ENCODE measurements around the gene OR6S1.
A peak's percentile ranks its signal among the peaks of the same experiment; 100 is the strongest.

Gene OR6S1

GRCh38 chr14:20641591-20641990 is at the start of gene OR6S1:
Gene OR6S1 (minus strand): TSS chr14:20641691. CDS start chr14:20641691, 0 bp downstream.
- no peak for DNase-seq

- DNase-seq, result peak; percentile 21
Observed at GRCh38 chr14:20690848-20691640, 49.6 kb upstream of the OR6S1 start.

GRCh38 chr14:20688167-20688839 is 46.8 kb upstream of the OR6S1 start, which contains the start of gene ANG:
Gene ANG (plus strand): TSS chr14:20688764. CDS start chr14:20693565, 4,801 bp downstream.
- DNase-seq, result no peak

GRCh38 chr14:20687362-20688166 is 46.1 kb upstream of the OR6S1 start:
- no peak for DNase-seq

- no peak for DNase-seq
Observed at GRCh38 chr14:20686386-20687143, 45.1 kb upstream of the OR6S1 start.

- no peak for DNase-seq
Observed at GRCh38 chr14:20684662-20685456, 43.4 kb upstream of the OR6S1 start.

- peak; percentile 80 for DNase-seq
Observed at GRCh38 chr14:20683891-20684661, 42.6 kb upstream of the OR6S1 start, which contains the start of gene RNASE4. Gene RNASE4 (plus strand): TSS chr14:20684560. CDS start chr14:20699372, 14,812 bp downstream.

- peak; percentile 81 for DNase-seq
Observed at GRCh38 chr14:20683125-20683890, 41.8 kb upstream of the OR6S1 start.

- DNase-seq, result peak; percentile 82
Observed at GRCh38 chr14:20682435-20683124, 41.1 kb upstream of the OR6S1 start.

GRCh38 chr14:20682127-20682434 is 40.6 kb upstream of the OR6S1 start:
- DNase-seq, result no peak

GRCh38 chr14:20681348-20682126 is 40.0 kb upstream of the OR6S1 start:
- peak; percentile 88 for DNase-seq

- DNase-seq, result no peak
Observed at GRCh38 chr14:20680843-20681347, 39.4 kb upstream of the OR6S1 start.

GRCh38 chr14:20680363-20680762 is 38.9 kb upstream of the OR6S1 start:
- no peak for DNase-seq

- DNase-seq, result no peak
Observed at GRCh38 chr14:20679907-20680306, 38.4 kb upstream of the OR6S1 start.

- no peak for DNase-seq
Observed at GRCh38 chr14:20676072-20676471, 34.6 kb upstream of the OR6S1 start.

GRCh38 chr14:20675669-20676068 is 34.2 kb upstream of the OR6S1 start:
- DNase-seq, result no peak

GRCh38 chr14:20671597-20672283 is 30.2 kb upstream of the OR6S1 start:
- DNase-seq, result no peak

GRCh38 chr14:20668969-20669368 is 27.5 kb upstream of the OR6S1 start:
- no peak for DNase-seq

Data from activated naive CD4-positive, alpha-beta T cell treated with Interleukin-2 at 50 U/mL for 16 hours (primary cell).